T1000 (cell line): ENCODE measurements around the gene PHF3.

Experiments used
- DNase-seq: peaks from one replicate; lab custom pipeline; 2025; ENCODE audit warnings: mixed read lengths; lab: John Stamatoyannopoulos, UW

The PHF3 gene

GRCh38 chr6:63764318-63764916 lies 128.8 kb downstream of the PHF3 start:
- DNase-seq = no peak
